HL-60/S4 treated with phorbol 12-myristate 13-acetate at 8.2 ng/mL for 4 days and 3 days (cell line): ENCODE data around the gene CARMIL1.

ENCODE experiments used
- in situ Hi-C: fragments of 300-500 bp; cut with MboI; formaldehyde crosslinking; loops from 2 replicates; pipeline ENCODE4 v1.15.0; 2022; ENCODE audit warnings: low sequenced_read_pairs

Gene CARMIL1

DNA sequence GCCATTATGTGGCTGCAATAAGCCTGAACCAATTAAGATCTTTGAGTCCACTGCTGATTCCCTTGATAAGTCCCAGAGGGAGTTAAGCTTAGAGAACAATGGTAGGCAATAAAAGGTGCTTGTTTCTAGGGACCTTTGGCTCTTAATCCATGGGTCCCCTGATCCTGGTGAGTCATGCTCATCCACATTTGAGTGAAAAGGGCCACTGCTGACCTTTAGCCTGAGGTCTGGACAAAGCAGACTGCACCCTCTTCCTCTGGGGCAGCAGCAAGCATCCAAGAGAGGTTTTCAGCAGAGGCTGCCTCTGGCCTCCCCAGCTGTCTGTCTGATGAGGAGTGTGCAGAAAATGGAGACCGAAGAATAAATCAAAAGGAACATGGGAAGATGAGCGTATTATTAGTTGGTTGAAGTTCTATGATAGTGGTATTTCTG, 356.7 kb downstream of the CARMIL1 start:
- in situ Hi-C loops: no loop called here

DNA sequence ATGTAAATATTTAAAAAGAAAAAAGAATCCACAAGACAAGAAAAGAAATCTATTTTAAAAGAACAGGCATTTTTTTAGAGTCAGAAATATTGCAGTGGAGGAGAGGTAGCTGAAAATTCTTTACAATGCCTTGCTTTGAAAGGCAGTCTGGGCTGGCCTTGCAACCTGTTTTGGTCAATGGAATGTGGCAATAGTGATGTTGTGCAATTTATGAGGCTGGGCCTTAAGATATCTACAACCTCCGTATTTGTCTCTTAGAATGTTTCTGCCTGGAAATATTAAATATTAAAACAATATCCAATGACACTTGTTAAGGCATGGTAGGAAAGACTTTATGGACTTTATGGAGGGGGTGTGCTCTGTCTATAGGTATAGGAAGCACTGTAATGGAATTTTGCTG, 358.0 kb downstream of the CARMIL1 start:
- in situ Hi-C loops: no loop called here

DNA sequence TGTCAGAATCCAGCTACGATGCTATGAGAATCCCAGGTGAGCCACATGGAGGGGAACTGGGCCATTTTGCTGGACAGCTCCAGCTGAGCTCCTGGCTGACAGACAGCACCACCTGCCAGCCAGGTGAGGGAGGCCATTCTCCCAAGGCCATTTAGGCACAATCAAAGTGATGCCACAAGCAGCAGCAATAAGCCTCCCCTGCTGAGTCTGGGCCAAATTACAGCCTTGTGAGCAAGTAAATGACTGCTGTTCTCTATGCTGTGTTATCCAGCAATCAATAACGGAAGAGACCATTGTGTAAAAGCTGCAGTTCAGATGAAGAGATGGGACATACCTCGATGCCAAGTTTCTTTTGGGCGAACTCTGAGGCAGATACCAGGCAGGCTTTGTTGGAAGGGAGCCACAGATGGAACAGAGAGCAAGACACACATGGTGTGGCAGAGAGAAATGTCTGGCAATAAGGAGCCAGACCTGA, 358.8 kb downstream of the CARMIL1 start:
- in situ Hi-C loops: no loop called here

DNA sequence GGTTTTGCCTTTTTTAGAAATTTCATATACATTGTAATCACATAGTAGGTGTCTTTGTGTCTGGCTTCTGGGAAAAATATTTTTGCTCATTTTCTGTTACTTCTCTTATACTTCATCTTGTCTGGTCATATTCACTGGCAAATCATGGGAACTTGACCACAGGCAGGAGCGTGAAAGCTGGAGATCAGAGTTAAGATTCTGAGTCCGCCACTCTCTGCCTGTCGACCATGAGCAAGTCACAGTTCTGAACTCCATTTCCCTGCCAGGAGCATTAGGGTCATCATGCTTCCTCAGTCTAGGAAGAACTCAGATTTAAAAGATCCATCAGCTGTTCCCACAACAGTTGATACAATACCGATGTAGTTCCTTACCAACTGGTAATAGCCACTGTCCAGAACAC, 360.5 kb downstream of the CARMIL1 start:
- in situ Hi-C loops: no loop called here

DNA sequence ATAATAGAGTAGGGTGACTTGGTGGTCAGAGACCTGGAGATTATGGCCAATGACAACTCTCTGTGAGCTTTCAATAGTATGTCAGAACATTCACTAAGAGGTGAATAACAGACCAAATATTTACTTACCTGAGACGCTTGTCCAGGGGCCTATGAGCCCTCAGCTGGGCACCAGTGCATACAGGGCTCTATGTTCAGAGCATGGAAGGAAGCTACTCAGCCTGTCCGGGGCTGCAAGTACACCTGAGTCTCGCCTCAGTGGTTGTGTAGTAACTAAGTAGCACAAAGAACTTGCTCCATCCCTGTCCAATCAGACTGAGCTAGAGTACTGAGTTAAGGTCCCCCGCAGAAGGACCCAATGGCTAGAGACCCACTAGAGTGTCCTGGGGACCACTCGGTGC, 361.3 kb downstream of the CARMIL1 start:
- in situ Hi-C loops: no loop called here

DNA sequence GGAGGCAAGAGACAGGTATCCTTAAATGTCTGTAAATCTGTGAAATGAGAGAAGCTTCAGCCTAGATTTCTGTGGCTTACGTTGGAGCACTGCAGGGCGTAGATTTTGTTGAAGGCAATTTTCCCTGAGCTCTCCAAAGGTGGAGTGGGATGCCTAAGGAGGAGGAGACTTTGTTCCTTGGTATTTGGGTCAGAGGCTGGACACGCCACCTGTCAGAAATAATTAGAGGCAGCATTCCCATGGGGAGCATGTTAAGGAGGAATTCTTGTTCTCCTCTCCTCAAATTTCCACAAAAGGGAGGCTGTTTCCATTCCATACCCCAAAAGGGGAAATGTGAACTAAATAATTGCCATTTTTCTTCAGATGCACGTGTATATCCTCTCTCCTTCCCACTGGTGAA, 361.7 kb downstream of the CARMIL1 start:
- in situ Hi-C loops: no loop called here

DNA sequence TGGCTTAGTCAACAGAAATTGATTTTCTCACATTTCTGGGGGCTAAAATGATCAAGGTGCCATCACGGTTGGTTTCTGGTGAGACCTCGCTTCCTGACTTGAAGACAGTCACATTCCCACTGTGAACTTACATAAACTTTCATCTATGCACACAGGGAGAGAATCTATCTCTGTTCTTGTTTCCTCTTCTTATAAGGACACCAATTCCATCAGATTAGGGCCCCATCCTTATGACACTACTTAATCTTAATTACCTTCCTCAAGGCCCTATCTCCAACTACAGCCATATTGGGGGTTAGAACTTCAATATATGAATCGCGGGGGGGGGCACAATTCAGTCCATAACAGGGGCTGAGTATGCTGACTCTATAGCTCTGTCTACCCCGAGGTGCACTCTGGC, 362.2 kb downstream of the CARMIL1 start:
- in situ Hi-C loops: no loop called here

DNA sequence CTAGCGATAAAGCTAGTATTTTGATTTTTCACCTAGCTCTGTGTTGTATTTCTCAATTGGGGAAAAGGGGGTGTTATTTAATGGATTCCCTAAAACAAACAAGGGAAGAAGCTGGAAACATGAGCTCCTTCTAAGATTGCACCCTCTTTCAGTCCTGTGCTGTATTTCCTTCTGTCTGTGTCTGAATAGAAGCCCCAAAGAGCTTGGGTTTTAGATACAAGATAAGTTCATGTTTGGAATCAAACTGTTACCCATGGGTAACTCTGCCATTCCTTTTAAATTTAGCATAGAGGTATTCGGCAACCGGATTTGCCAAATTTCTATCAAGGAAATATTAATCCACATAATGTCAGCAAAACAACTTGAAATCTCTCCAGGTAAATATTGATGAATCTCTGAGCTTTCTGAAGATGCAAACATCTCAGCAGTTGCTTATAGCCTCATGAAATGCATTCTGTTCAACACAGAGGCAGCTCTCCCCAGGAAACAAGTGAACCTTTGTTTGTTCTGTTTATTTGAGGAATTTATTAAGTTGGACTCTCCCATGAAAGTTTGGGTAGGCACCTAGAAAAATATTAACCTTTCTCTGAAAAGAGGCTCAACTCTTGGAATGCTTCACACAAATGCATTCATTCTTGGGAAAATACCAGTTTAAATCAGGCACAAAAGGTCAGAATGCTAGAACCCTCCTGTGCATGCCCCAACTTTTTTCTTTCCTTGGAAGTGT, 362.9 kb downstream of the CARMIL1 start:
- in situ Hi-C loops: no loop called here

DNA sequence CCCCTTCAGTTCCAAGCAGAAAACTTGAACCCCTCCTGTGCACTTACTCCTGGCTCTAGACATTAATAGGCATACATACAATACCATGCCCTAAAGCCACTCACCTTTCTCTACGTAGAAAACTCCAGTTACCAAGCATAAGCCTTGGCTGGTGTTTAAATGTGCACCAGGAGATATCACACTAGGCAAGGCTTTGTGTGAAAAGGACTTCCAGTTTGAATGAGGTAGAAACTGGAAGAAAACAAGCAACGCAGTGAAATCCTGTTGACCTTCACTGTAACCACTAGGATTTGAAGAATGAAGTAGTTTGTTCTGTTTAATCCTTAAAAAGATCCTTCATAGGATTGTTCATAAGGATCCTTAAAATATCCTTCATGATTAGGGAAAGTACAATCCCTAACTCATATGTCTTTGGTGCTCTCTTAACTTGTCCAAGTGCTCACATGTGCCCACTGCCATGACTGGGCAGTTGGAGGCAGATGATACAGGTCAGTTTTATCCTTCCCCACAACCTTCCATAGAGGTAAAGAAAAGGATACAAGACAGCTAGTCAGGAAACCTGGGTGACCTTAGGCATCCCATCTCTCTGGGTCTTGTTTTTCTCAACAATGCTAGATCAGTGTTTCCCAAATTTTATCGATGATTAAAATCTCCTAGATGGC, 363.6 kb downstream of the CARMIL1 start:
- in situ Hi-C loops: no loop called here

DNA sequence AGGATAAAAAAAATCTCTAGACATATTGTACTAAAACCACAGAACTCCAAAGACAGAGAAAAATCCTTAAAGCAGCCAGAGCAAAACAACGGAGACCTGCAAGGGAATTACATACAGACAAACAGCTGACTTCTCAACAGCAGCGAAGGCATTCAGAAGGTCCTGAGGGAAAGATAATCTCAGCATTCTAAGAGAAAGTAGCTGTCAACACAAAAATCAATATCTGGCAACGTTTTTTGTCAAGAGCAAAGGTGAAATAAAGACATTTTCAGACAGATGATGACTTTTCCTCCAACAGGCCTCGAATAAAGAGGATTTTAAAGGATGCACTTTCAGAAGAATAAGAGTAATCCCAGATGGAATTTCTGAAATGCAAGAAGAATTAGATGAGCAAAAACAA, 366.7 kb downstream of the CARMIL1 start:
- in situ Hi-C loops: no loop called here

DNA sequence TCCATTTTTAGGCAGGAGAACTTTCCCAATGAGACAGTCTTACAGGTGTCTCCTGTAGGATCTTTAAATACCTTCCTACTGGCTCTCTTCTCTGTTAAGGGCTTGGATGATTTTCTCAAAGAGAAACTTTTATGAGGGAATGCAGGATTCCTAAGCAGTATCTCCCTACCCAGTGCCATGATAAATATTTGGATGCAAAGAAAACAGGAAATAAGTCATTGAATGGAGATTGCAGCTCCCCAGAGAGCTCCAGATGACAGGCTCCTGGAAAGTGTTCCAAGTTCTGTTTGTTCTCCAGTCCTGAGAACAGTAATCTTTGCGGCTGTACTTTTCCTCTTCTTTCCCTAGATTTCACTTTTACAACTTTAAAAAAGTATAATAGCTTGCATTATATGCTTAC, 370.4 kb downstream of the CARMIL1 start:
- in situ Hi-C loops: no loop called here

DNA sequence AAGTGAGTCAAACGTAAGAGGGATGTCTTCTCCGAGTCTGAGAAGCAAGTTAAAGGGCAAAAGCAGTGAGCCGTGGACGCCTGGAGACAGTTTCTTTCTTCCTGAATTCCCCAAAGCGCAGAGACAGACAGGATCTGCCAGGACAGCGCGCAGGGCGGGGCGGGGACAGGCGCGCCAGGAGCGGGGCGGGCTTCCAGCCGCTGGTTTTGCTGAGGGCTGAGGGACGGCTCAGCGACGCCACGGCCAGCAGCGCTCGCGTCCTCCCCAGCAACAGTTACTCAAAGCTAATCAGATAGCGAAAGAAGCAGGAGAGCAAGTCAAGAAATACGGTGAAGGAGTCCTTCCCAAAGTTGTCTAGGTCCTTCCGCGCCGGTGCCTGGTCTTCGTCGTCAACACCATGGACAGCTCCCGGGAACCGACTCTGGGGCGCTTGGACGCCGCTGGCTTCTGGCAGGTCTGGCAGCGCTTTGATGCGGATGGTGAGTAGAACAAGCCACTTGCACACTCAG, 372.9 kb downstream of the CARMIL1 start, which contains the start of gene SCGN:
TSS of gene SCGN (plus strand) at position 209 of the 509 bp plus-strand sequence. CDS start at position 398, 189 bp downstream.
- in situ Hi-C loops: no loop called here

DNA sequence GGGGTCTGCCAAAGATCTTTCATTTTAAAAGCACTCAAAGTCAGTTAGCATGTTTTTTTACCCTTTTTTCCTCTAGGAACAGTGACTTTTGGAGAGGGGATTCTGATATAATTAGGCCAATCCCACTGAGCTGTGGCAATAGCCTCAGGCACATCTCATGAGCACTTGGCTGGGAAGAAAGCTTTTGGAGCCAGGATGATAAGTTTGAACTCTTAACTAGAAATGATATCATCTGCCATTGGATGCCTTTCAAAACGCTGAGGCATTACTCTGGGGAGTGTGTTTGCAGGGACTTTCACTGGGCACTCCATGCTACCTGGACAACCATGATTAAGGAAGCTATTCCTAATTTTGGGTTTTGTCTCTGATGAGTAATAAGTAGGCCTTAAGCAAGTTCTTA, 376.5 kb downstream of the CARMIL1 start:
- in situ Hi-C loops: no loop called here

DNA sequence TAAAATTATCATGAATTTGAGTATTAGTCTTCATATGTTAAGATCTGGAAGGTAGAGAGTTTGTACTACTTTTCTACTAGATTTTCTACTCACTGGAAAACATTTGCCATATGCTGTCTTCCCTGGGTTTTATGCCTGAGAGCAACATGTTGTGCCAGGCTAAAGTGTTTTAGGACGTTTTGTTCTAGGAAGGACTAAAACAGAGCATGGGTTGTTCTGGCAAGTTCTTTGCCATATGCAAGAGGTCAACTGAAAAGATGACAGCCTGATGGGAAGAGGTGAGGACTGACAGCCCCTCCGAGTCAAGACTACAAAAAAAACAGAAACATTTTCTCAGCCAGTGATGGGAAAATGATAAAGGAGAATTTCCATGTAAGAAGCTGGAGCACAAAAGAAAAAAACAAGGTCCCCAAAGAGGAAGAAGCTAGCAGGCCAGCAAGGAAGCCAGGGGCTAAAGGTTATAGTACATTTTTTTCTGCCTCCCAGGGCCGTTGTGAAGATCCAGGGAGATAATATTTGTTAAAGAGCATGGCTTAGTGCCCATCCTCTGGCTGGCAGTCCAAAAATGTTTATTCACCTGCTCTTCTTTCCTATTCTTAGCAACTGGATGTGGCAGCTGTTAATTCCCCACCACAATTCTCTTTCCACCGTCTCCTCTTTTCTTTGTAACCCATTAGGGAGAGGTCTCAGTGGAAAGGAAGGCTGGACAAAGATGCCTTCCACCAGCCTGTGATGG, 380.6 kb downstream of the CARMIL1 start:
- in situ Hi-C loops: no loop called here

DNA sequence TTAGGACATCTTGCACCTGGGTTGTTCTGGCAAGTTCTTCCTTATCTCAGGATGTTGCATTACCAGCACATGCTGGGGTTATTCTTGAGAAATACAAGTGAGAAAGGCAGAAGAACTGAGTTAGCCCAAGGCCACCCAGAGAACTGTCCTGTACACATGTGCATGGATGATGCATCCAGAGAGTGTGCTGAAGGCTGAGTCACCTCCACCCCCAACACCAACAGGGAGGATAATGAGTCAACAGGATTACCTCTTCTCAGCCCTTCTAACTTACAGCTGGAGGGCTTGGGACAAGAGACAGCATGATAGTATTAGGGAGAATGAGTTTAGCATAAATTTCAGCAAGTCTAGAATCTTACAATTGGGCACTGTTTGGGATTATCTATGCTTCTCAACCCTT, 381.3 kb downstream of the CARMIL1 start:
- in situ Hi-C loops: no loop called here

DNA sequence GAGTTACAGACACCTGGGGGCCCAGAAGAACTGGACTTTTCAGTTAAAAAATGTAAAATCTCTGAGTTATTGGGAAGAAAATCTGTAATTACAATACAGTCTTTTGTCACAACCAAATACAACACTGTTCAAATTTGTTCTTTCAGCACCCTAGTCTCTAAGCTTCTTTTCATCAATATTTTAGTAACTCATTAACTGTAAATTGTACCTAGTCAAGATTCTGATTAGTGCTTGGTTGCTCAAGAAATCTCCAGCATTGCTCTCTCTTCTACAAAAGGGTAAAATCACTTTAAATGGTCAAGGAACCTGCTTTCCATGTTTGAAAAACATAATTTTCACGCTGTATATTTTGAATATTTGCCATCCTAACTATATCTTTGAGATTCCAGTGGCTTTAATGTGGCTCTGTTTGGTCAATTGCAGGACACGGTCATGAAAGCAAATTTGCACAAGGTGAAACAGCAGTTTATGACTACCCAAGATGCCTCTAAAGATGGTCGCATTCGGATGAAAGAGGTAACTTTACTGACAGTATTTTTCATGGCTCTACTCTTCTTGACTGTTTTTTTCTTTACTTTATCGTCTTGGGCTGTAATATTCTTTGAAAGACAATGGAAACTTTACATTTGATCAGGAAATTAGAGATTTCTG, 382.1 kb downstream of the CARMIL1 start:
- in situ Hi-C loops: no loop called here

DNA sequence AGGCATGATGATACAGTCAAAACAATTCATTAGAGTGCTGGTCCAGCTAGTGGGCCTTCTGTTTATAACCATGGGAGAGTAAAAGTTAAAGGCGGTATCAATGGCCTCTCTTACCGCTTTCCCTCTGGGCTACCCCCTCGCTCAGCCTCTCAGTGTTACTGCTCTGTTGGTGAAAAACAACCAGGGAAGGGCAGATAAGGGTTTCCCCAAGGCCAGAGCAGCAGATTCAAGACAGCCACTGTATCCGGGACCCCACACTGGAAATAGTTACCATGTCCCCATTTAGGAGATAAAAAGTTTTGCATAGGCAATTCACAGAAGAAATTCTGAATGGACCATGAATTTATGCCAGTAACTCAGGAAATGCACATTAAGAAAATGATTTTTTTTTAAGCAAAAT, 386.3 kb downstream of the CARMIL1 start:
- in situ Hi-C loops: no loop called here

DNA sequence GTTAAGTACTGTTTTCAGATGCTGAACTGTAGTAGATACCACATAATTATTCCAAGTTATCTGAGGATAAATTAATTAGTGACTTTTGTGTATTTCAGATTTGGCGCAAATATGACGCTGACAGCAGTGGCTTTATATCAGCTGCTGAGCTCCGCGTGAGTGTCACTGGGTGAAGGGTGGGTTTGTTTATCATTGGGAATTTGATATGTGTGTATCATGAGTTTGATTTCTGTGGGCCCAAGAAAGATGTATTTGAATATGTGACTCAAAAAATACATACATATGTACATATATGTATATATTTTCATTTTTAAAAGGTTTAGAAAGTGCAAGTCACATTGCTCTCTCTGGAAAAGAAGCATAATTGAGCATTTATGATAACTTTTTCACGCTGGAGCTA, 390.2 kb downstream of the CARMIL1 start:
- in situ Hi-C loops: no loop called here
